Superior temporal gyrus (tissue), 1 donor: ENCODE data around the gene PLA2G4F.
"Not testable (repeated sequence)": the region's sequence is repeated elsewhere in the genome, so short reads cannot be mapped to it uniquely, and the experiment has no call there.

ENCODE experiments used
- DNase-seq: peaks from one replicate; pipeline ENCODE4 v3.0.0-alpha.2; 2016; ENCODE audit errors: extremely low spot score

PLA2G4F gene

GRCh38 chr15:42100021-42100800 lies 56.2 kb downstream of the PLA2G4F start:
- no peak for DNase-seq

- DNase-seq: no peak
These were observed 59.4 kb downstream of the PLA2G4F start for GRCh38 chr15:42097018-42097417.

DNA sequence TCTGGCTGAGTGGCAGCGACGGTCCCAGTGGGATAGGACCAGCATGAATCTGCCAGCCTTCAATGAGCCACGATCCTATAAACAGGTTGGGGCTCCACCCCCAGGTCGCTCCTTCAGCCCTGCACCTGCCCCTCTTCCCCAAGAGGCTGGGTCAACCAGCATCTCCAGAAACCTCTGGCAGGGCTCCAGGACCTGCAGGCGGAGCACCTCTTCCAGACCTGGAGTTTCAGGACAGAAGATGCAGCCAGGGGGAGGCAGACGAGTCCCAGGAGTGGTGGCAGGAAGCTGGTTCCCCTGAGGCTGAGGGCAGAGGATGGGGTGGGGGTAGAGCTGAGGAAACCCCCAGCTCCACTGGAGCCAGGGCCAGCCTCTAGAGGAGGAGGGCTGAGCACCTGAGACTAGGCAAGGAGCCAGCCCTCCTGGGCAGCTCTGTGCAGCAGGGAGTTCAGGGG lies 61.9 kb downstream of the PLA2G4F start, which contains the start of gene PLA2G4D:
Gene PLA2G4D (minus strand): TSS at position 51 of the 452 bp plus-strand sequence. CDS start 103 bp downstream, outside the sequence.
- DNase-seq: no peak

DNA sequence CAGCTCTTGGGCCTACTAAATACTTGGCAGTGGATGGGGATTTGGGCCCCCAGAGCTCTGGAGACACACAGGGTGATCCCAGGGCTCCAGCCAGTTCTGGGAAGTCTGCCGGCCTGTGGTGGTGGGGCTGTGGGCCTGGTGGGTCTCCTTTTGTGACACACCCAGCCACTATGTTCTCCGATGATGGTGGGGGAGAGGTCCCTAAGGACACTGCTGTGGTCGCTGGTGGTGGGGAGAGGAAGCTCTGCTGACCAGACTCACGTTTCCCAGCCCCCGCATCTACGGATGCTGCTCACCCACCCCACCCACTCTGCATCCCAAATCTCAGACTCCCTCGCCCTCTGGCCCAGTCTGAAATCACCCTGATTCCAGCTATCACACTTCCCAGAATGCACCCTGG lies 62.5 kb downstream of the PLA2G4F start:
- DNase-seq: no peak

GRCh38 chr15:42092398-42093318 lies 63.8 kb downstream of the PLA2G4F start:
- no peak for DNase-seq

- not testable (repeated sequence) for DNase-seq
These were observed 64.6 kb downstream of the PLA2G4F start for GRCh38 chr15:42091753-42092397.

- no peak for DNase-seq
These were observed 65.7 kb downstream of the PLA2G4F start for GRCh38 chr15:42090781-42091180.

GRCh38 chr15:42090370-42090769 lies 66.1 kb downstream of the PLA2G4F start:
- DNase-seq: no peak

- DNase-seq: no peak
These were observed 66.5 kb downstream of the PLA2G4F start for GRCh38 chr15:42089942-42090341.
